Stimulated activated CD4-positive, alpha-beta T cell treated with anti-CD3 and anti-CD28 coated beads, Interleukin-12 subunit alpha, Interleukin-12 subunit beta, amount 100 ng/mL, for 48 hours (primary cell): ENCODE measurements around the gene FPR2.
"Not testable (repeated sequence)": the region's sequence is repeated elsewhere in the genome, so short reads cannot be mapped to it uniquely, and the experiment has no call there.

Experiments
- DNase-seq, 3 donors: peaks; one replicate each; pipeline ENCODE4 v3.0.0-alpha.2; 2020; ENCODE audit warnings: low read depth in 2 of 3, low spot score in 1 of 3

FPR2 gene

DNA sequence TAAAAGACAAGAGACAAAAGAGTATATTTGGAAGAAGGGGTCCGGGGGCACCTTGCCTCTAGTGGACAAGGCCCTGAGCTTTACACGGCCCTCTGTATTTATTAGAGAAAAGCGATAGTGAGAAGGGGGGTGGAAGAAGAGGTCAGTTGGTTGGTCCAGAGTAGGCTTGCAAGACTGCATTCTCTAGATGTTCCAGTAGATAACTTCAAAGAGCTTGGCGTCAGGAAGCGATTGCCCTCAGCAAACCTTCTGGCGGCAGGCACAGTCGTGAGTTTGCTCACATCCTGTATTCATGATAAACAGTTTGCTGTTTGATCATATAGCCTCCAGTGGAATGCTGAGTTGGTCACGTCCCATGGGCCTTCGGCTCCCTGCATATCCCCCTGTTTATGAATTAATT is 43.8 kb downstream of the FPR2 start:
- not testable (repeated sequence) for DNase-seq

- not testable (repeated sequence) for DNase-seq
These were observed 44.4 kb downstream of the FPR2 start for GRCh38 chr19:51805396-51805795.

DNA sequence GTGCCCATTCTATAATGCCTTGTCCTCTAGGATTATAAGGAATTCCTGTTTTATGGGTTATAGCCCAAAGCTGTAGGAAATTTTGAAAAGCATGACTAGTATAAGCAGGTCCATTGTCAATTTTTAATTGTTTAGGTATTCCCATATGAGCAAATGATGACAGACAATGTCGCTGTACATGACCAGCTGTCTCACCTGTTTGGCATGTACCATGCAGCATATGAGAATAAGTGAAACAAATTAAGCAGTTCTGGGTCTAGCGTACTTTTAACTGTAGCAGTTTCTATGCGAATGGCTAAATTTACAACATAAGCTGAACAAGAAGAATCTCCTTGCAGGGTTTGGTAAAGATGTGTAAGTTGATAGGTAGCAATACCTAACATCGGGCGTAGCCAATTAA is 45.6 kb downstream of the FPR2 start:
- not testable (repeated sequence) for DNase-seq

DNA sequence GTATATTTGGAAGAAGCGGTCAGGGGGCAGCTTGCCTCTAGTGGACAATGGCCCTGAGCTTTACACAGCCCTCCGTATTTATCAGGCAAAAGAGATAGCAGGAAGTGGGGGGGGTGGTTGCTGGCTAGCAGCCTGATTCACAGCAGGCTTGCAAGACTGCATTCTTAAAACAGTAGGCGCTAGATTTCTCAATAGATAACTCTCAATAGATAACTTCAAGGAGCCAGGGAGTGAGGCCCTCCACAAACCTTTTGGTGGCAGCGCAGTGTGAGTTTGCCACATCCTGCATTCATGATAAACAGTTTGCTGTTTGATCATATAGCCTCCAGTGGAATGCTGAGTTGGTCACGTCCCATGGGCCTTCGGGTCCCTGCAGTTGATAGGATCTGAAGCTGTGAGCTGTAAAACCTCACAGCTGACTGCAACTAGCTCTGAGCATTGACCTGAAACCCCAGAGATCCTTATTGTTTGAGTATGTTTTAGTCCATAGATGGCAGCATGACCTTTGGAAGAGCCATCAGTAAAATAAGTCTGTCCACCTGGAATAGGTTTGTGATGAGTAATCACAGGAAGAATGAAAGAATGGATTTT is 46.2 kb downstream of the FPR2 start:
- DNase-seq: no peak

DNA sequence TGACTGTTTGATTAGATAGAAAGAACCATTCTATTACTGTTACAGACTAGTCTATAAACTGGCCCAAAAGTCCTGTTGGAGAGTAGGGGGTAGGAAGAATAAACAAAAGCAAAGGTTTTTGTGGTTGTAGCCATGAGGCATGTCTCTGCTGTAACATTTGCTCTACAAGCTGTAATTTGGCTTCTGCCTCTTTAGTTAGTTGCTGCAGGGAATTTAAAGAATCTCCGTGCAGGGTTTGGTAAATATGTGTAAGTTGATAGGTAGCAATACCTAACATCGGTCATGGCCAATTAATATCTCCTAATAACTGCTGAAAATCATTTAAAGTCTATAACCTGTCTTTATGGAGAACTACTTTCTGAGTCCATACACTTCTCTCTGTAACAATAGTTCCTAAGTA is 46.9 kb downstream of the FPR2 start:
- no peak for DNase-seq

DNA sequence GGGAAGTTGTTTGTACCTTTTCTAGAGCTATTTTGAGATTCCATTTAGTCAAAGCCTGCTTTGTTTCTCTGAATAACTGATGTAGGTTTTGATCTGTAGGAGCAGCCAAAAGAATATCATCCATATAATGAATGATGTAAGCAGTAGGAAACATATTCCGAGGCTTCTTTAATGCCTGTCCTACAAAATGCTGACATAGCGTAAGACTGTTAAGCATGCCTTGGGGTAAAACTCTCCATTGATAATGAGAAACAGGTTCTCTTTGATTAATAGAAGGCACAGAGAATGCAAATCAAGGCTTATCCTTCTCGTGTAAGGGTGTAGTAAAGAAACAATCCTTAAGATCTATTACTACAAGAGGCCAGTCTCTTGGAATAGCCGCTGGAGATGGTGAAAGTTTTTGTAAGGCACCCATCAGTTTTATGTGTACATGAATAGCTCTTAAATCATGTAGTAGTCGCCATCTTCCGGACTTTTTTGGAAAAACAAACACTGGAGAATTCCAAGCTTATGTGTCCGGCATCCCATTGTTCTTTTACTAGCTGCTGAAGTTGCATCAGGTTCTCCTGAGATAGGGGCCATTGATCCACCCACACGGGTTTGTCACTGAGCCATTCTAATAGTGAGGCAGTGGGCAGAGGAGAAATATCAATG is 47.5 kb downstream of the FPR2 start:
- DNase-seq: no peak

GRCh38 chr19:51809787-51810186 is 48.8 kb downstream of the FPR2 start:
- DNase-seq: no peak

GRCh38 chr19:51810223-51810622 is 49.2 kb downstream of the FPR2 start:
- no peak for DNase-seq

DNA sequence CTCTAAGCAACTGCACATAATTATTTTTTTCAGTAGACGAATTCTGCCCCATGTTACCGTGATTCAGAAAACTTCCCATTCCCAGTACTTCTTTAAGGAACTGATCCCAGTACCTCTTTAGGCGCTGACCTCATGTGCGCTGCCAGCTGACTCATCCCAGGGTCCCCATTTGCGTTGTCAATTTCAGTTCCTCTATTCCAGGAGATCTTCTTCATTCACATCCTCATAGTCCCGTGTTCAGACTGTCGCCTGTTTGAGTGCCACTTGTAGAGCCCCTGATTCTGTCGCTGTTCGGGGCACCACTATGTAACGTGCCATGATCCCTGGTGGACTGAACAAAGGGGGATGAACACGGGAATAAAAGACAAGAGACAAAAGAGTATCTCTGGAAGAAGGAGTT is 50.4 kb downstream of the FPR2 start:
- no peak for DNase-seq

DNA sequence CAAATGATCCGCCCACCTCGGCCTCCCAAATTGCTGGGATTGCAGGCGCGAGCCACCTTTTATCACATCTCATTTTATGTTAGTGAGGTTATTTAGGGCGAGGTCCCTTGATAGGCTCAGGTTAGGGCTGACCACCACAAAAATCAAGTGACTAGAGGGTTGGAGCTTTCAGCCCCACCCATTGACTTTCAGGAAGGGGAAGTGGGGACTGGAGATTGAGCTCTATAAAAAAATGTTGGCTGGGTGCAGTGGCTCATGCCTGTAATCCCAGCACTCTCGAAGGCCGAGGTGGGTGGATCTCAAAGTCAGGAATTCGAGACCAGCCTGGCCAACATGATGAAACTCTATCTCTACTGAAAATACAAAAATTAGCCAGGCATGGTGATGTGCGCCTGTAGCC is 54.1 kb downstream of the FPR2 start:
- DNase-seq: no peak

GRCh38 chr19:51816711-51817110 is 55.7 kb downstream of the FPR2 start:
- DNase-seq: no peak

DNA sequence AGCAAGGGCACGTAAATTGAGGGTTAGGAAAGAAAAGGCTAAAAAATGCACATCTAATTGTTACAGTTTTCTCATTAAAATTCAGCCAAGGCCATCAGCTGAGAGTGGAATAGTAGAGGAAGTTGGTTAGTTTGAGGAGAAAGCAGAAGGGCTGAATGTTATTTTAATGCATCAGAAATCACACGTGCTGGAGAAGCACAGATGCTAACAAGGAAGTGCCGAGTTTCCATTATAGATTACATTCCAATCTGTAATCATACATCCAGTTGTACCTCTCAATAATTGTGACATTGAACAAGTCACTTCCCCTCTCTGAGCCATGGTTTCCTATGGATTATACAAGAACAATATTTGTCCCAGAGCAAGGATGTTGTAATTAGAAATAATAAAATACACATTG is 59.0 kb downstream of the FPR2 start:
- DNase-seq: no peak
